ENCODE measurements around the gene C5orf52. TPM values are rescaled to one million over a fixed set of nuclear protein-coding genes. Genes with fewer than 3 reads are reported as not detected.

Gene C5orf52
- polyA plus RNA-seq, 2 of the 4 experiments (the other 2 are of a cell fraction): not detected

GRCh38 chr5:157649101-157649500 is 22.2 kb upstream of the C5orf52 start:
- ChIA-PET POLR2A (no interaction called here), CTCF (no interaction called here)
- H3K9me3 ChIP-seq: peaks cover 15% of the 10 kb centered on the region; the same call in 1 of the 3 replicates
- no peak overlapping the region for H3K27ac ChIP-seq
- 36% methylated on average over 2 of the region's 2 CpGs for WGBS (ENCODE audit: missing lambda C conversion rate)
- DNase-seq (ENCODE audit: low read depth in 1 of 2, low spot score in 1 of 2) (no peak), ATAC-seq (no peak), FAIRE-seq (no peak)
- no peak for TF ChIP-seq HMGXB4 (CRISPR knock-in tag; IDR thresholded peaks at IDR 0.05; ENCODE audit: borderline replicate concordance)
- no peak for TF ChIP-seq USF2 (IDR thresholded peaks at IDR 0.05)
- TF ChIP-seq NPAS2 (CRISPR knock-in tag; IDR thresholded peaks at IDR 0.05; ENCODE audit: borderline replicate concordance): no peak
- TF ChIP-seq, protein P1, sequence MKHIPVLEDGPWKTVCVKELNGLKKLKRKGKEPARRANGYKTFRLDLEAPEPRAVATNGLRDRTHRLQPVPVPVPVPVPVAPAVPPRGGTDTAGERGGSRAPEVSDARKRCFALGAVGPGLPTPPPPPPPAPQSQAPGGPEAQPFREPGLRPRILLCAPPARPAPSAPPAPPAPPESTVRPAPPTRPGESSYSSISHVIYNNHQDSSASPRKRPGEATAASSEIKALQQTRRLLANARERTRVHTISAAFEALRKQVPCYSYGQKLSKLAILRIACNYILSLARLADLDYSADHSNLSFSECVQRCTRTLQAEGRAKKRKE (CRISPR knock-in tag; IDR thresholded peaks at IDR 0.05; ENCODE audit: low read depth): no peak
- TF ChIP-seq TFCP2L1 (CRISPR knock-in tag; IDR thresholded peaks at IDR 0.05): no peak
- TF ChIP-seq EP300 (IDR thresholded peaks at IDR 0.05): no peak
- no peak for TF ChIP-seq ZNF302 (CRISPR knock-in tag; IDR thresholded peaks at IDR 0.05)
- TF ChIP-seq SMC3 (IDR thresholded peaks at IDR 0.05): no peak
- H3K4me3 ChIP-seq: no peak overlapping the region
- no peak overlapping the region for H3K4me2 ChIP-seq
- no peaks in the 10 kb centered on the region for H3K4me1 ChIP-seq

DNA sequence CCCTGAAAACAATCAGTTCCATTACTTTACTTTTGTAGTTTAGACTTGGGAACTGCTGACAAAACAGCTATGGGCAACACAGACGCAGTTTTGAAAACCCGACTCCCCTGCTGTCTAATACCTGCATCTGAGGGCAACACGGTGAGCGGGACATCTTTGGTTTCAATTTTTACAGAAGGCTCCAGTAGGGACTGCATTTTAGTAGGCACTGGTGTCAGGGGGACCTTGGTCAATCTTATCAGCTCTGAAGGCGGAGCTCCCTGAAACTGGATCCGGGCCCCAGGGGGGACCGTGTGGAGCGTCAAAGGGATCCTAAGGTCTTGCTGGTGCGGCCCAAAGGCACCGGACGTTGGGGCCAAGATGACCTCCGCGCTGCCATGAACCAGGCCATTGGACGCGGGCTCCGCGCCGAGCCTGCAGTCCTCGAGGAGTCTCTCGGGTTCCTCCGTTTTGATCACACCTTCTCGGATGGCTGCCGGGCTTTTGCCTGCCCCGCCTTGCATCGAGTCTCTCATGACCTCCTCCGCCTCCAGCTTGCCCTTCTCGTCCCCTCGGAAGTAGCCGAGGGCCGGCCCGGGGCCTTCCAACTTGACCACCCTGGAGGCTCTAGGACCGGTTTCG is 20.2 kb upstream of the C5orf52 start:
- peaks cover 19% of the 10 kb centered on the region; the same call in 2 of the 3 replicates for H3K9me3 ChIP-seq
- no peaks in the 10 kb centered on the region for H3K4me1 ChIP-seq
- no peak for FAIRE-seq
- TF ChIP-seq HOXB5 (CRISPR knock-in tag; IDR thresholded peaks at IDR 0.05) (no peak), ZC3H11A (IDR thresholded peaks at IDR 0.05) (no peak)
- TF ChIP-seq, protein P2, sequence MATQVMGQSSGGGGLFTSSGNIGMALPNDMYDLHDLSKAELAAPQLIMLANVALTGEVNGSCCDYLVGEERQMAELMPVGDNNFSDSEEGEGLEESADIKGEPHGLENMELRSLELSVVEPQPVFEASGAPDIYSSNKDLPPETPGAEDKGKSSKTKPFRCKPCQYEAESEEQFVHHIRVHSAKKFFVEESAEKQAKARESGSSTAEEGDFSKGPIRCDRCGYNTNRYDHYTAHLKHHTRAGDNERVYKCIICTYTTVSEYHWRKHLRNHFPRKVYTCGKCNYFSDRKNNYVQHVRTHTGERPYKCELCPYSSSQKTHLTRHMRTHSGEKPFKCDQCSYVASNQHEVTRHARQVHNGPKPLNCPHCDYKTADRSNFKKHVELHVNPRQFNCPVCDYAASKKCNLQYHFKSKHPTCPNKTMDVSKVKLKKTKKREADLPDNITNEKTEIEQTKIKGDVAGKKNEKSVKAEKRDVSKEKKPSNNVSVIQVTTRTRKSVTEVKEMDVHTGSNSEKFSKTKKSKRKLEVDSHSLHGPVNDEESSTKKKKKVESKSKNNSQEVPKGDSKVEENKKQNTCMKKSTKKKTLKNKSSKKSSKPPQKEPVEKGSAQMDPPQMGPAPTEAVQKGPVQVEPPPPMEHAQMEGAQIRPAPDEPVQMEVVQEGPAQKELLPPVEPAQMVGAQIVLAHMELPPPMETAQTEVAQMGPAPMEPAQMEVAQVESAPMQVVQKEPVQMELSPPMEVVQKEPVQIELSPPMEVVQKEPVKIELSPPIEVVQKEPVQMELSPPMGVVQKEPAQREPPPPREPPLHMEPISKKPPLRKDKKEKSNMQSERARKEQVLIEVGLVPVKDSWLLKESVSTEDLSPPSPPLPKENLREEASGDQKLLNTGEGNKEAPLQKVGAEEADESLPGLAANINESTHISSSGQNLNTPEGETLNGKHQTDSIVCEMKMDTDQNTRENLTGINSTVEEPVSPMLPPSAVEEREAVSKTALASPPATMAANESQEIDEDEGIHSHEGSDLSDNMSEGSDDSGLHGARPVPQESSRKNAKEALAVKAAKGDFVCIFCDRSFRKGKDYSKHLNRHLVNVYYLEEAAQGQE (IDR thresholded peaks at IDR 0.05): no peak
- ChIA-PET CTCF (interaction anchor here (0.6 to 1.1 kb wide), 3 partner anchors 13 to 175 kb away, joined by 3 read pairs; partner anchors contain the start of gene ADAM19), POLR2A (no interaction called here)
- H3K27ac ChIP-seq: no peak overlapping the region
- no peak overlapping the region for H3K4me2 ChIP-seq
- no peak for DNase-seq (ENCODE audit: low read depth in 1 of 2, low spot score in 1 of 2)
- ATAC-seq: no peak
- 84% methylated on average over 33 of the region's 33 CpGs for WGBS (ENCODE audit: missing lambda C conversion rate)
- H3K4me3 ChIP-seq: no peak overlapping the region

GRCh38 chr5:157651623-157652376 is 19.5 kb upstream of the C5orf52 start:
- no peak for TF ChIP-seq HOXB13 (CRISPR knock-in tag; IDR thresholded peaks at IDR 0.05; ENCODE audit: low read depth)
- TF ChIP-seq, protein P3, sequence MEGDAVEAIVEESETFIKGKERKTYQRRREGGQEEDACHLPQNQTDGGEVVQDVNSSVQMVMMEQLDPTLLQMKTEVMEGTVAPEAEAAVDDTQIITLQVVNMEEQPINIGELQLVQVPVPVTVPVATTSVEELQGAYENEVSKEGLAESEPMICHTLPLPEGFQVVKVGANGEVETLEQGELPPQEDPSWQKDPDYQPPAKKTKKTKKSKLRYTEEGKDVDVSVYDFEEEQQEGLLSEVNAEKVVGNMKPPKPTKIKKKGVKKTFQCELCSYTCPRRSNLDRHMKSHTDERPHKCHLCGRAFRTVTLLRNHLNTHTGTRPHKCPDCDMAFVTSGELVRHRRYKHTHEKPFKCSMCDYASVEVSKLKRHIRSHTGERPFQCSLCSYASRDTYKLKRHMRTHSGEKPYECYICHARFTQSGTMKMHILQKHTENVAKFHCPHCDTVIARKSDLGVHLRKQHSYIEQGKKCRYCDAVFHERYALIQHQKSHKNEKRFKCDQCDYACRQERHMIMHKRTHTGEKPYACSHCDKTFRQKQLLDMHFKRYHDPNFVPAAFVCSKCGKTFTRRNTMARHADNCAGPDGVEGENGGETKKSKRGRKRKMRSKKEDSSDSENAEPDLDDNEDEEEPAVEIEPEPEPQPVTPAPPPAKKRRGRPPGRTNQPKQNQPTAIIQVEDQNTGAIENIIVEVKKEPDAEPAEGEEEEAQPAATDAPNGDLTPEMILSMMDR (IDR thresholded peaks at IDR 0.05): no peak
- no peak for TF ChIP-seq BCL3 (IDR thresholded peaks at IDR 0.05)
- Histone ChIP-seq H3K4me1 (no peaks in the 10 kb centered on the region), H3K4me3 (no peak overlapping the region), H3K9me3 (peaks cover 19% of the 10 kb centered on the region; the same call in 2 of the 3 replicates), H3K27ac (no peak overlapping the region), H3K4me2 (no peak overlapping the region)
- WGBS (ENCODE audit: missing lambda C conversion rate): 81% methylated on average over 39 of the region's 63 CpGs
- POLR2A ChIA-PET: no interaction called here
- FAIRE-seq: no peak
- CTCF ChIA-PET: interaction anchor here (0.6 to 1.2 kb wide), 3 partner anchors 67 to 176 kb away, joined by 3 to 4 read pairs (median 3); partner anchors contain the start of gene ADAM19
- no peak for ATAC-seq
- DNase-seq (ENCODE audit: low read depth in 1 of 2, low spot score in 1 of 2): no peak

Measured in A549 (cell line).